HG02885 (cell line): ENCODE results near the gene PTPRB.

Source experiments
- ATAC-seq: cut with Tn5 transposase; IDR thresholded peaks from one replicate; pipeline ENCODE4 v1.9.1; 2021; ENCODE audit warnings: mild to moderate bottlenecking; ENCODE audit not compliant: unreplicated experiment, poor library complexity

The PTPRB gene

GRCh38 chr12:70644861-70645260 lies 7.6 kb upstream of the PTPRB start:
- ATAC-seq, result no peak

DNA sequence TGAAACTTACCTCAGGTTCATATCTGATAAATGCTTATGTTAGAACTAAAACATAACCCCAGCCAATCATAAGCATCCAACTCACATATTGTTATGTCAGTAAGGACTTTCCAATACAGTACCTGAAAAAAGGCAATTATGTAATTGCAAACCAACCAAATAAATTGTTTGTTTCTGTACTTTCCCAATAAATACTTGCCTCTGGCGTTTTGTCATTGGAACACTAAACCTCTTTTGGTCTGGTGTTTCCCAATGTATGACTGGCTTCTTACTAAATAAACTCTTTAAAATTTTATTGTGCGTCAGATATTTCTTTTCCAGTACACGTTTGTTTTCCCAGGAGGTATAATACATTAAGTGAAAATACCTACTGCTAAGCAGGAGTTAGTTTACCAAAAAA lies 6.7 kb upstream of the PTPRB start:
- no peak for ATAC-seq

DNA sequence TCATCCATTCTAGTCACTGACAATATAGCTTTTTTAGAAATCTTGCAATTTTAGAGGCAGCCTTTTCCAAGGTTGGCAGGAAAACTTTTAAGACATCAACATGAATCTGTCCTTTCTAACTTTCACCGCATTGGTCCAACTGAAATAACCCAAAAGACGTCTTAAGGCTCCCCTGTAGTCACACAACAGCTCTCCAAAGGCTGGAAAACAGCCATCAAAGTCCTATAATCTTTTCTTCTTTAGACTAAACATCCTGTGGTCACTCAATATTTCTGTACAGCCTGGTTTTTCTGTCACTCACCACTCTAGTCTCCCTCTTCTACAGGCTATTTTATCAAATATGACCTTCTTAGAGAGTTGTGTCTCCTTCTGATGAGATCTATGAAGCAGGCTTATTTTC lies 4.5 kb upstream of the PTPRB start:
- ATAC-seq, result no peak

DNA sequence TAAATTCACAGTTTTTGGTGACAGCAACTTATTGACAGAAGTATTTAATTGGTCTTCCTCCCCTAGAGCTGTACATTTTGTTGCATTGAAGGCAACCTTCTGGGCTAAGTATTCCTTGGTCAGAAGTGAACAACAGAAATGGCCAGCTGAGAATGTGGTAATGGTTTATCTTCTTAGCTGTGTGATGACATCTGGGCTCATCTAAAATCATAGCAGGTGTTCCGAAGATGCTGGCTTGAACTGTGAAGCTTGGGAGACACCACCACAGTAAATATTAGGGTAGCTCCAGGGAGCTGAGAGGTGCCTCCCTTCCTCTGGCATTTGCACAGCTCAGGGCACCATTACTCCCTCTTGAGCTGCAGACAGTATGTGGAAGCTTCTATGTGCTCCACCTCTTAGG lies 3.7 kb upstream of the PTPRB start:
- no peak for ATAC-seq

DNA sequence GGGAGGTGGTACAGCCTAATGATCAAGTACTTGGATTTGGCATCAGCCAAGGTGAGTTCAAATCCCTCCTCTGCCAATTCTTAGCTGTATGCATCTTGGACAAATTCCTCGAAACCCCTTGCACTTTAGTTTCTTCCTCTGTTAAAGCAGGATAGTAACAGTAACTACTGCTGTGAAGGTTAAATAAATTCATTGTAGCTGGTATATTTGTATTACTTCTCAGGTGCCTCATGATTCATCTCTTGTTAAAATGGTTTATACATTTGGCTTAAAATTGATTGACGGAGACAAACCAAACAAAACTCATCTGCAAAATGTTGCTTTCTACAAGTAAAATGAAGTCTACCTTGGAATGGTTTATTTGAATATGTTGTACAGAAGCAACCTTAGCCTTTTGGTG lies 2.3 kb upstream of the PTPRB start:
- no peak for ATAC-seq

GRCh38 chr12:70638639-70639360 lies 1.6 kb upstream of the PTPRB start:
- no peak for ATAC-seq

DNA sequence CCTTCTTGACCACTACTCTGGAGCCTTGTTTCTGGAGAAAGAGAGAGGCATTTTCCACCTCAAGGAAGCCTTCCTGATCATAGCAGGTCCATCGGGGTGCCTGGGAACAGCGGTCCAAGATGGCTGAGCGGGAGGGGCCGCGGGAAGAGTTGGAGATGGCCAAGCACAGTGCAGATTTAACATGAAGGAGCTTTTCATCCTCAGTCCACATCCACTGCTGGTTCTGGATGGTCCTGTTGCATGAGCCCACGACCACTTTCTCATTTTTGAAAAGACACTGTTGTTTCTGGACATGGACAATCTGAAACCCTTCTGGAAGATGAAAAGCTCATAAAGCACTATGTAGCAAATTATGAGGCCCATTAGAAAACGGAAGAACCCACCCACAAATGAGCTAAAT lies 1.5 kb downstream of the PTPRB start:
- no peak for ATAC-seq

DNA sequence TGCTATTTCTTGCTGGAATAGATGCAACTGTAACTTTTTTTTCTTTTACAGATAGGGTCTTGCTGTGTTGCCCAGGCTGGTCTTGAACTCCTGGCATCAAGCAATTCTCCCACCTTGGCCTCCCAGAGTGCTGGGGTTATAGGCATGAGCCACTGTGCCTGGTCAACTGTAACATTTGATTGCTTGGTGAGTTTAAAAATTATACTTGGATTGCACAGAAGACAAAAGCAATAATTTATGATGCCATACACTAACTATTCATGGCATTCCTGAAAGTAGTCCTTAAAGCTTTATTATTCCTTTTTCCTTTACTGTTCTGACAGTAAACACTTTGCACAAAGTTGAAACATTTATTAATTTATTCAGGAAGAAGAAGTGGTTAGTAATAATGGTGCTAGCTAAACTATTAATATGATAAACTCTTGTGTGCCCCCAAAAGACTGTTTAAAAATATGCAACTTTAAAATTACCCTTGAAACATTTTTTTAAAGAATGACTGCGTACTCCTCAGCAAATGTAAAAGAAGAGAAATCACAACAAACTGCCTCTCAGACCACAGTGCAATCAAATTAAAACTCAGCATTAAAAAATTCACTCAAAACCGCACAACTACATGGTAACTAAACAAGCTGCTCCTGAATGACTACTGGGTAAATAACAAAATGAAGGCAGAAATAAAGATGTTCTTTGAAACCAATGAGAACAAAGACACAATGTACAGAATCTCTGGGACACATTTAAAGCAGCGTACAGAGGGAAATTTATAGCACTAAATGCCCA lies 8.3 kb downstream of the PTPRB start:
- ATAC-seq, result no peak

DNA sequence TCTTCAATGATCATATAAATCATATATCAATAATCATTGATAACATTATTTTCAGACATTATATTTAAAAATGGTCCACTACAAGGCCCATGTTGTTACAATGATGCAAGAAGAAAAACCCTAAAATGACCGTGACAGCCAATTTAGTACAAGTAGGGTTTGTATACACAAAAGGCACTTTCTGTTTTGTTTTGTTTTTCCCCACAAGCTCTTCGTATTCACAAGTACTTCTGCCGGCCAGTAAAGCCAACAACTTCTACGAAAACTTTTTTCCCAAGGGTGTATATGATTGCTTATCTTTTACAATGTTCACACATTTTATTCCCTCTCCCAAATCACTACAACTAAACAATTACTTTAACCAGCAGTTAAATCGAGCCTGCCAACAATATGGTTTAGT lies 9.6 kb downstream of the PTPRB start:
- no peak for ATAC-seq

- no peak for ATAC-seq
These were observed 11.0 kb downstream of the PTPRB start for GRCh38 chr12:70626180-70626579.

- ATAC-seq, result no peak
These were observed 17.6 kb downstream of the PTPRB start for GRCh38 chr12:70619471-70620152.

- no peak for ATAC-seq
These were observed 18.9 kb downstream of the PTPRB start for GRCh38 chr12:70618371-70618770.

DNA sequence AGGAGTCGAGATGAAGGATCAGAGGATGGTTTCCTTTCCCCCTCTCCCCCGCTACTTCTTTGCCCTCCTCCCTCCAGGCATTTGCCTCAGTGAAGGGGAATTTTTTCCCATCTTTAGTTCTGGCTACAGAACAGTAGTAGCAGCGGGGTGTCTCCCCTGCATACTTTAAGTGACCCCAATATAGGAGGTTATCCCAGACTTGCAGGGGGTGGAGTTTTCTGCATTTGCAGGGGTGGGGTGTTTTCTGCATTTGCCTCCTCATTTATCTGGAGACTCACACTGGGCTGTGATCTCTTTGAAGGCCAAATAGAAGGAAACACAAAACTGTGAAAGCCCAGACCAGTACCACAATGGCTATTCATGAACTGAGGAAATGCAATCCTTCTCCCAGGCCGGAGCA lies 19.8 kb downstream of the PTPRB start:
- no peak for ATAC-seq

DNA sequence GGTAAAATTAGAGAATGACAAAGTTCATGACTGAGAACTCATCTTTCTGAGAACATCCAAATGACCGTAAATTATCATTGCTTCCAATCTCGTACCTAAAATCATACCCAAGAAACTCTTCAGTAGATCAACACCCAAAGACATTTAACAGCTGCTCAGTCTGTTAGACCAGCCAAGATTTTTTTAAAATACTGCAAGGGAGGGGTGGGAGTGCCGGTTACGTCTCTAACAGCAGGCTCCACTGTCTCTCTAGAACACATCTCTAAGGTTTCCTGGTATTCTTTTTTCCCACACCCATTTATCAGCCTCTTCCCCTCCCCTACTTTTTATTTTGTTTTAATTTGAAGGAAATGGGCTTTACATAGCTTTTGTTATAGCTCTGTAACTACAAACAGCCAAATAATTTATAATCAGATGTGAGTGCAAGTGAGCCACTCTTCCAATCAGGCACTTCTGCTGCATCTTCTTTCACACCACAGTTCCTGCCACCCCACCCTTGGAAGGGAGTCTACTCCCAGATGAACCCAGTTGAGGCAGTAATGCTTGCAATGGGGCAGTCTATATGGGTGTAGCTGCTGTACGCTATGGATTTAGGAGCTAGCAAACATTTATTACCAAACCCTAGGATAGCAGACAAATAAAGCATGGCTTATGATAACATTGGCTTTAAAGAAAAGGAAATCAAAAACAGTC lies 21.9 kb downstream of the PTPRB start:
- ATAC-seq, result no peak

DNA sequence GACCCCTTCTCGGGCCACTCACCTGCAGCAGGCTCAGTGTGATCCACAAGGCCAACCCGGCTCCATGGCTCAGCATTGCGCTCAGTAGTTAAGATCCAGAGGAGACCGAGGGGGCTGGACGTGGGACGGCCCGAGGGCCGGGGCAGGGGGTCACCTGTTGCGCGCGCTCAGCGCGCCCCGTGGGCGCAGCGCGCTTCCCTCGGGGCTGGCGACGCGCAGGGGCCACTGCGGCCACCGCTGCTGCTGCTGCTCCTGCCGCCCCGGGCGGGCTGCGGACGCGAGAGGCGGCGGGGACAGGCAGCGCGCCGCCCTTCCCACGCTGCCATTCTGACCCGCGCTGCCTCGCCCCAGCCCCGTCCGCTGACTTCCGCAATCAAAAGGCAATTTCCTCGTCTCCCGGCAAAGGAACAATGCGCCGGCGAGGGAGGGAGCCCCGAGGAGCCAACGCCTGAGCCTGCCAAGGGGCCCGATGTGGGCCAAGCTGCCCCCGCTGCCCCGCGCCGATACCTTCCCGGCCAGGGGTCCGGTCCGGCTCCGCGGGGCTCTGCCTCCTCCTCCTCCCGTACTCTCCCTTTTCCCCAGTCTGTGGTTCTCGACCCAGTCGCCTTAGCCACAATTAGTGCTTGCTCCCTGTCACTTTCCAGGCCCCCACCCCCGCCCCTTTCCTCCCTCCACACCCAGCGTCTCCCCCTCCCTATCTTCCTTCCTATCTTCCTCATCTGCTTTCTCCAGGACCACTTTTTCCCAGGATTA lies 27.3 kb downstream of the PTPRB start:
- ATAC-seq, result peak; percentile 58

DNA sequence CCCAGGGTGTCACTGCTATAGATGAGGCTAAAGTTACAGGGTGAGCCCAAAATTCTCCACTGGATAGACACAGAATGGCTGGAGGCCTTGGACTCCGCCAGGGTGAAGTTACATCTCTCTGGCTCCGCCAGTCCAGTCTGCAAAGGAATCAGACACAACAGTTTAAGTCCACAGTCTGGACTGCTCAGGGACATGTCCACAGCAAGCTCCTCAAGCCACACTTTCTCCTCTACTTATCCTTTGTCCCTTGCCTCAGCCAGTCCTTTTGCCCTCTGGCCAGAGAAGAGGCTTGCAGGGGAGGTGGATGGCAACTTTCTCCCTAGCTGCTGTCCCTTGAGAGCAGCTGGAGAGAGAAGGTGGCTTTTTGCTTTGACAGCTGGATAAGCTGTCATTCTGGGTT lies 28.0 kb downstream of the PTPRB start:
- ATAC-seq, result no peak

DNA sequence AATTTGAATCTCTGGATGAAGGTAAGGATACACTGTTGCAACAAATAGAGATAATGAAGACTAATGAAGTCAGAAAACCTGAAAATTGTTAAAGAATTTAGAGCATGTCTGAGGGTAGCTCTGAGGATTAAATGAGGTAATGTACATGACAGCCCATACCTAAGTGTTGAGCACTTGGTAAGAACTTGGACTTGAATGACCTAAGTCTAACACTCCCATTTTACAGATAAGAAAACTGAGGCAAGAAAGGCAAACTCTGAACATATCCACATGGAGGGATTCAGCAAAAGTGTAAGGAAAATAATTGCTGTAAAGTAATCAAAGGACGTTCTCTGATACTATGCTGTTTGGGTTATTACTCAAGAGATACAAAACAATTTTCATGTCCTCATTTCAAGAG lies 29.0 kb downstream of the PTPRB start:
- no peak for ATAC-seq

GRCh38 chr12:70607107-70607506 lies 30.1 kb downstream of the PTPRB start:
- ATAC-seq, result no peak

GRCh38 chr12:70605976-70606375 lies 31.3 kb downstream of the PTPRB start:
- ATAC-seq, result no peak

- ATAC-seq, result no peak
These were observed 32.6 kb downstream of the PTPRB start for GRCh38 chr12:70604662-70605061.
